GM06990 (cell line): Measurements from ENCODE around the gene PANK2.
A peak's percentile ranks its signal among the peaks of the same experiment; 100 is the strongest.
"Not testable (repeated sequence)": the region's sequence is repeated elsewhere in the genome, so short reads cannot be mapped to it uniquely, and the experiment has no call there.

ENCODE experiments used
- DNase-seq: peaks from one replicate; pipeline ENCODE4 v3.0.0-alpha.2; 2011; ENCODE audit not compliant: insufficient read length; ENCODE audit errors: extremely low read depth
- H3K27me3 ChIP-seq: replicated peaks from 2 replicates; pipeline ENCODE4 v1.6.0; 2011; ENCODE audit warnings: low read length; ENCODE audit not compliant: control insufficient read depth, insufficient read depth
- H3K36me3 ChIP-seq: 2 replicates; pipeline ENCODE4 v1.5.1; 2011; ENCODE audit warnings: low read length; ENCODE audit not compliant: control insufficient read depth, insufficient read depth
- H3K4me3 ChIP-seq: replicated peaks from 2 replicates; pipeline ENCODE4 v1.5.1; 2011; ENCODE audit warnings: low read depth, mild to moderate bottlenecking, control low read depth, low read length
- CTCF ChIP-seq: IDR thresholded peaks from 2 replicates; pipeline ENCODE4 v1.5.1; 2011; ENCODE audit warnings: low read length, control low read depth, mild to moderate bottlenecking, inconsistent platforms; ENCODE audit not compliant: insufficient read depth, poor library complexity, severe bottlenecking

The PANK2 gene

GRCh38 chr20:3901028-3901705 lies 12.0 kb downstream of the PANK2 start:
- peaks cover 5% of the 10 kb centered on the region for H3K36me3 ChIP-seq

GRCh38 chr20:3901706-3902440 lies 12.7 kb downstream of the PANK2 start:
- DNase-seq = no peak
- Histone ChIP-seq H3K4me3 (no peak overlapping the region), H3K36me3 (peaks cover 4% of the 10 kb centered on the region), H3K27me3 (no peaks in the 10 kb centered on the region)
- no peak for TF ChIP-seq CTCF

More at GRCh38 chr20:3901028-3901705, 12.0 kb downstream of the PANK2 start:
- DNase-seq = no peak
- no peak for TF ChIP-seq CTCF
- Histone ChIP-seq H3K4me3 (no peak overlapping the region), H3K27me3 (no peaks in the 10 kb centered on the region)

- Histone ChIP-seq H3K27me3 (no peaks in the 10 kb centered on the region), H3K36me3 (peaks cover 3% of the 10 kb centered on the region), H3K4me3 (no peak overlapping the region)
- no peak for DNase-seq
- TF ChIP-seq CTCF = no peak
These were observed 13.3 kb downstream of the PANK2 start for GRCh38 chr20:3902446-3902845.

- TF ChIP-seq CTCF = no peak
- no peak for DNase-seq
- H3K27me3 ChIP-seq = no peaks in the 10 kb centered on the region
- H3K4me3 ChIP-seq = no peak overlapping the region
- H3K36me3 ChIP-seq = peaks cover 3% of the 10 kb centered on the region
These were observed 15.0 kb downstream of the PANK2 start for GRCh38 chr20:3904224-3904623.

- no peak overlapping the region for H3K4me3 ChIP-seq
- H3K27me3 ChIP-seq = no peaks in the 10 kb centered on the region
- TF ChIP-seq CTCF = no peak
- DNase-seq = no peak
- peaks cover 3% of the 10 kb centered on the region for H3K36me3 ChIP-seq
These were observed 15.7 kb downstream of the PANK2 start for GRCh38 chr20:3904857-3905256.

GRCh38 chr20:3906744-3907721 lies 17.8 kb downstream of the PANK2 start:
- DNase-seq = peak; percentile 60
- not testable (repeated sequence) for H3K27me3 ChIP-seq, H3K36me3 ChIP-seq
- H3K4me3 ChIP-seq = peak overlapping the region; percentile 49
